ENCODE results near the gene F12. TPM values are rescaled to one million over a fixed set of nuclear protein-coding genes. Genes with fewer than 3 reads are reported as not detected.

F12 gene
- total and polyA plus RNA-seq, 2 of the 8 experiments (the other 6 are each of a cell fraction or from before 2014, with no cell fraction given): 6.5 to 7.8 TPM

- TF ChIP-seq CHD7 (IDR thresholded peaks at IDR 0.05; ENCODE audit: insufficient replicate concordance, low read length) (no peak), JUND (IDR thresholded peaks at IDR 0.05; ENCODE audit: low read length) (no peak), SIX5 (IDR thresholded peaks at IDR 0.05; ENCODE audit: low read depth, low read length) (no peak; the same call in 1 of the 2 replicates), SP2 (IDR thresholded peaks at IDR 0.05; ENCODE audit: low read length) (peak; percentile 78), CHD2 (IDR thresholded peaks at IDR 0.05; ENCODE audit: low read length) (peak; percentile 87), USF2 (IDR thresholded peaks at IDR 0.05; ENCODE audit: low read length) (no peak), CEBPB (IDR thresholded peaks at IDR 0.05; ENCODE audit: low read depth, low read length) (no peak), MAX (IDR thresholded peaks at IDR 0.05) (peak; percentile 70; the same call in 1 of the 2 replicates), TCF12 (IDR thresholded peaks at IDR 0.05; ENCODE audit: low read depth, low read length) (no peak), CREB1 (IDR thresholded peaks at IDR 0.05) (peak; percentile 80)
Measured at GRCh38 chr5:177425801-177426565, 16.6 kb upstream of the F12 start (continued).
